Amniotic epithelial cell (primary cell): ENCODE measurements around the gene SPRR4.
"Not testable (repeated sequence)": the region's sequence is repeated elsewhere in the genome, so short reads cannot be mapped to it uniquely, and the experiment has no call there.

Experiments
- DNase-seq: peaks from one replicate; pipeline ENCODE4 v3.0.0-alpha.2; 2010; ENCODE audit warnings: low read depth

SPRR4 gene

GRCh38 chr1:152967201-152967600 is 3.2 kb upstream of the SPRR4 start:
- DNase-seq: no peak

GRCh38 chr1:152968248-152968647 is 2.2 kb upstream of the SPRR4 start:
- DNase-seq: no peak

GRCh38 chr1:152969036-152969435 is 1.4 kb upstream of the SPRR4 start:
- no peak for DNase-seq

- DNase-seq: no peak
Observed at GRCh38 chr1:152972196-152972886, 1.9 kb downstream of the SPRR4 start.

- no peak for DNase-seq
Observed at GRCh38 chr1:152976688-152977087, 6.2 kb downstream of the SPRR4 start.

- no peak for DNase-seq
Observed at GRCh38 chr1:152977614-152978013, 7.2 kb downstream of the SPRR4 start.

GRCh38 chr1:152980676-152981075 is 10.2 kb downstream of the SPRR4 start:
- no peak for DNase-seq

GRCh38 chr1:152981146-152981871 is 10.9 kb downstream of the SPRR4 start:
- no peak for DNase-seq

GRCh38 chr1:152982076-152982475 is 11.6 kb downstream of the SPRR4 start:
- no peak for DNase-seq

- DNase-seq: no peak
Observed at GRCh38 chr1:152983234-152983633, 12.8 kb downstream of the SPRR4 start.

- DNase-seq: no peak
Observed at GRCh38 chr1:152983743-152984142, 13.3 kb downstream of the SPRR4 start, which contains the start of gene SPRR1A. SPRR1A (plus strand) TSS chr1:152984081; CDS start chr1:152985231, 1,150 bp downstream.

GRCh38 chr1:152986578-152986977 is 16.1 kb downstream of the SPRR4 start:
- no peak for DNase-seq

GRCh38 chr1:152993186-152993585 is 22.7 kb downstream of the SPRR4 start:
- no peak for DNase-seq

GRCh38 chr1:152995842-152996241 is 25.4 kb downstream of the SPRR4 start:
- DNase-seq: no peak

GRCh38 chr1:152996633-152997400 is 26.4 kb downstream of the SPRR4 start:
- no peak for DNase-seq

- no peak for DNase-seq
Observed at GRCh38 chr1:152997901-152998300, 27.5 kb downstream of the SPRR4 start.

GRCh38 chr1:152998476-152998875 is 28.0 kb downstream of the SPRR4 start:
- DNase-seq: no peak

- no peak for DNase-seq
Observed at GRCh38 chr1:152999818-153000217, 29.4 kb downstream of the SPRR4 start.

- DNase-seq: no peak
Observed at GRCh38 chr1:153000294-153000693, 29.8 kb downstream of the SPRR4 start.

GRCh38 chr1:153001382-153001781 is 30.9 kb downstream of the SPRR4 start, which contains the start of gene SPRR3:
SPRR3 (plus strand) TSS chr1:153001749; CDS start chr1:153003021, 1,272 bp downstream.
- DNase-seq: no peak

GRCh38 chr1:153011235-153011758 is 40.8 kb downstream of the SPRR4 start:
- not testable (repeated sequence) for DNase-seq

GRCh38 chr1:153021829-153022228 is 51.4 kb downstream of the SPRR4 start:
- DNase-seq: not testable (repeated sequence)
